ENCODE measurements around the gene HPS5.
"Not testable (repeated sequence)": the region's sequence is repeated elsewhere in the genome, so short reads cannot be mapped to it uniquely, and the experiment has no call there.

HPS5 gene, protein sequence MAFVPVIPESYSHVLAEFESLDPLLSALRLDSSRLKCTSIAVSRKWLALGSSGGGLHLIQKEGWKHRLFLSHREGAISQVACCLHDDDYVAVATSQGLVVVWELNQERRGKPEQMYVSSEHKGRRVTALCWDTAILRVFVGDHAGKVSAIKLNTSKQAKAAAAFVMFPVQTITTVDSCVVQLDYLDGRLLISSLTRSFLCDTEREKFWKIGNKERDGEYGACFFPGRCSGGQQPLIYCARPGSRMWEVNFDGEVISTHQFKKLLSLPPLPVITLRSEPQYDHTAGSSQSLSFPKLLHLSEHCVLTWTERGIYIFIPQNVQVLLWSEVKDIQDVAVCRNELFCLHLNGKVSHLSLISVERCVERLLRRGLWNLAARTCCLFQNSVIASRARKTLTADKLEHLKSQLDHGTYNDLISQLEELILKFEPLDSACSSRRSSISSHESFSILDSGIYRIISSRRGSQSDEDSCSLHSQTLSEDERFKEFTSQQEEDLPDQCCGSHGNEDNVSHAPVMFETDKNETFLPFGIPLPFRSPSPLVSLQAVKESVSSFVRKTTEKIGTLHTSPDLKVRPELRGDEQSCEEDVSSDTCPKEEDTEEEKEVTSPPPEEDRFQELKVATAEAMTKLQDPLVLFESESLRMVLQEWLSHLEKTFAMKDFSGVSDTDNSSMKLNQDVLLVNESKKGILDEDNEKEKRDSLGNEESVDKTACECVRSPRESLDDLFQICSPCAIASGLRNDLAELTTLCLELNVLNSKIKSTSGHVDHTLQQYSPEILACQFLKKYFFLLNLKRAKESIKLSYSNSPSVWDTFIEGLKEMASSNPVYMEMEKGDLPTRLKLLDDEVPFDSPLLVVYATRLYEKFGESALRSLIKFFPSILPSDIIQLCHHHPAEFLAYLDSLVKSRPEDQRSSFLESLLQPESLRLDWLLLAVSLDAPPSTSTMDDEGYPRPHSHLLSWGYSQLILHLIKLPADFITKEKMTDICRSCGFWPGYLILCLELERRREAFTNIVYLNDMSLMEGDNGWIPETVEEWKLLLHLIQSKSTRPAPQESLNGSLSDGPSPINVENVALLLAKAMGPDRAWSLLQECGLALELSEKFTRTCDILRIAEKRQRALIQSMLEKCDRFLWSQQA

DNA sequence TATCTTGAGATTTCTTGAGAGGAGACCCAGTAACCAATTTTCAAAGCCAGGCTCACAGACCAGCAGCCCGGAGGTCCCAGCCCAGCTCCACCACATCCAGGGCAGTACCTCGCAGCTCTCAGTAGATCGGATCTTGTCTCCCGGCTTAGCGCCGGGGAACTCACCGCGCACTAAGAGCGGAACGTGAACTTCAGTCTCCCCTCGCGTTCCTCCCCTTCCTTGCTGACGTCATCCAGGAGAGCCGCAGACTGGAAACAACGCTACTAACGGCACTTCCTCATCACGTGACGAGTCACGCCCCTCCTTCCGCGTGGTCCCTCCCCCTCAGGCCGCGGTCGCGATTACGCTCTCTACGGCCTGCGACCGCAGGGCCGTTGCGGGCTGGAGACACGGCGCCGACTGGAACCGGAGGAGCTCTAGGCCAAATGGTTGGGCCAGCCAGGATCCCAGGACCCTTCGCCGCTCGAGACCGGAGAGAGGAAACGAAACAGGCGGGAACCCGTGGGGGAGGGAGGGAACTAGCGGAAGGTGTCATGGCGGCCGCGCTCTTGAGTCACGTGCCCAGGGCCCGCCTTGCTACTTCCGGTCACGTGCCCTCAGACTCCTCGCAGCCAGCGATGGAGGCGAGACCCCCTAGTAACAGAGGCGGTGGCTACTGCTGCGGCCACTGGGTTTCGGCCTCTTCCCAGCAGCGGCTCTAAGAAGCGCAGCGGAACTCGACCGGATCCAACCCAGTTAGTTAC, at the start of gene HPS5, which contains the start of gene GTF2H1:
Gene HPS5 (minus strand): TSS at position 172 of the 743 bp plus-strand sequence. CDS start 4,282 bp downstream, outside the sequence.
Gene GTF2H1 (plus strand): TSS at position 599 of the 743 bp plus-strand sequence. CDS start 10,508 bp downstream, outside the sequence.
- DNase-seq, result peak; percentile 91

DNA sequence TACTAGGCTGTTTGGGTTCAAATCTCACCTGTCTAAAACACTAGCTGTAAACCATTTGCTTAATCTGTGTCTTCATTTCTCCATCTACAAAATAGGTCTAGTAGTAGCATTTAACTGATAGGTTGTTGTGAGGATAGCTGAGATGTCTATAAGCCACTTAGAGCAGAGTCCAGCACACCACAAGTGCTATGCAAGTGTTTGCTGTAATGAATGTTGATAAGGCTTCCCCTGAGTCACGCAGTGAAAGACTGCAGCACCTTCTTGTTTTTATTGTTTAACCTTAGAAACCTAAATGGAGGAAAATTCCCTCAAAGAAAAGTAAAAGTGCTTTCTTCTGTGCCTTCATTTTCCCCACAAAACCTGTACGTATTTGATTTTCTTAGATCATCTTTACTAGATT, 49.3 kb upstream of the HPS5 start:
- DNase-seq, result no peak

DNA sequence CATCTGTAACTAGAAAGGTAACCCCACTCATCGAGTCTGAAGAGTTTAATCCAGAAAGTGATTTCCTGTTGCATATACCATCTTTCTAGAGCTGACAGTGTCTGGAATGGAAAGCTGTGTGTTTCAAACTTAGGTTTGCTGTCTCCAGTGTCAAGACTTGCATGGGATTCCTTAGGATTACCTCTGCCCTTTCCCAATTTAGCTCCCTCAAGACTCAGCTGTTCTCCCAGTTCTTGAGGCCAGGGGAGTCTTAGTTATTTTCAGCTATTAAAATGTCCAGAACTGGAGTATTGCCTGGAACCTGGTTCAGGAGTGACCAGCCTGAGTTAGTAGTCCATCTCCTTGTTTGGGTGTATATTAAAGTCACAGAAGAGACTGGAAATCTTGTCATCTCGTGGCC, 47.5 kb upstream of the HPS5 start:
- no peak for DNase-seq

DNA sequence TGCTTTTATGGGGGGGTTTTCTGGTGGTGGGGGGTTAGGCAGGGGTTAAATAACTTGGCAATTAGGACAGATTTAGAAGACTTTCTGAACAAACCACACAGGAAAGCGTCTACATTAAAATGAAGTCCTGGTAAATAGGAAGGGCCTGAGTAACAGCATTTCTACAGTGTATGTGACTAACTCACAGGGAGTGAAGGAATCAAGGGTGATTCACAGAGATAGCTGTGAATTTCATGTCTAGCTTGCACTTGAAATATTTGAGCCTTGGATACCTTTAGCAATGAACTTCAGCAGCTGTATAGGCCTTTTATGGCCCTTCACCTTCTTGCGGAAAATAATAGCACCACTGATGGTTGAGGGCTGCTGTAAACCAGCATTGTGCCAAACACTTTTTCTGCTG, 46.3 kb upstream of the HPS5 start:
- no peak for DNase-seq

DNA sequence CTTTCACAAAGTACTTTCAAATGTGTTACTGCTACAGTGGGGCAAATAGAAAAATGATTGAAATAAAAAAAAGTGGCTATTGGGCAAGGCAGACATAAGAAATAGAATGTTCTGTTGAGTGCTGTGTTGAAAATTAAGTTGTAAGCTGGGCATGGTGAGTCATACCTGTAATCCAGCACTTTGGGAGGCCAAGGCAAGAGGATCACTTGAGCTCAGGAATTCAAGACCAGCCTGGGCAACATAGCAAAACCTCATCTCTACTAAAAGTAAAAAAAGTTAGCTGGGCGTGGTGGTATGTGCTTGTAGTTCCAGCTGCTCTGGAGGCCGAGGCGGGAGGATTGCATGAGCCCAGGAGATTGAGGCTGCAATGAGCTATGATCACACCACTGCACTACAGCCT, 45.5 kb upstream of the HPS5 start:
- DNase-seq, result no peak

DNA sequence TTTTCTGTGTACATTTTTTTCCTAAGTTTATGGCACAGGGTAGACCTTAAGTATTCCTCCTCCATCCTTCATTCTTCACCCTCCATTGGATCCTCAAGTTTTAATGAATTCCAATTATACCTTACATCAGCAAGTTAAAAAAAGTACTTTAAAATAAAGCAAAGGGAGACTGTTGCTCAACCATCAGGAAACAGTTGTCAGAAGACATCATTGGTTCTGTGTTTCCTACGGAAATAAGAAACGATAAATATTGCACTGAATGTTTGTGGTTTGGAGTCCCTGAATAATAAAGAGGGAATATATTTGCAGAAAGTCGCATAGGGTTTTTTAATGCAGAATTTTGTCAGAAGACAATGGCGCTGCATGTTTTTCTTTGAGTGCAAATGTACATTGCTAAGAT, 44.3 kb upstream of the HPS5 start:
- DNase-seq, result no peak

DNA sequence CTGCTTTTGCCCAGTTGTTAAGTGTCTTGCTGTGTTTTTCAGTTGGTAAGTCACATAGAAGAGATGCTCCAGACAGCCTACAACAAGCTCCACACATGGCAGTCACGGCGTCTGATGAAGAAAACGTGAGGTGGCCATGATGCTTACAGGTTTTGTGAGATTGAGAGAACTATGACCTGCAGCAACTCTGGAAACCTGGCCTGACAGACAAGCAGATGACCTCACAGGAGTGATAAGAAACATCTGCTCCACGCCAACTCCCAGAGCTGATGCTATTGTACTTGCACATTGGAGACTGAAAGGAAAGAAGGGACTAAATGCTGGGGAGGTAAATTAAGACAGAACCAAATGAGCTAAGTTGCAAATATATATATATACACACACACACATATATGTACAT, 43.8 kb upstream of the HPS5 start:
- DNase-seq, result no peak

DNA sequence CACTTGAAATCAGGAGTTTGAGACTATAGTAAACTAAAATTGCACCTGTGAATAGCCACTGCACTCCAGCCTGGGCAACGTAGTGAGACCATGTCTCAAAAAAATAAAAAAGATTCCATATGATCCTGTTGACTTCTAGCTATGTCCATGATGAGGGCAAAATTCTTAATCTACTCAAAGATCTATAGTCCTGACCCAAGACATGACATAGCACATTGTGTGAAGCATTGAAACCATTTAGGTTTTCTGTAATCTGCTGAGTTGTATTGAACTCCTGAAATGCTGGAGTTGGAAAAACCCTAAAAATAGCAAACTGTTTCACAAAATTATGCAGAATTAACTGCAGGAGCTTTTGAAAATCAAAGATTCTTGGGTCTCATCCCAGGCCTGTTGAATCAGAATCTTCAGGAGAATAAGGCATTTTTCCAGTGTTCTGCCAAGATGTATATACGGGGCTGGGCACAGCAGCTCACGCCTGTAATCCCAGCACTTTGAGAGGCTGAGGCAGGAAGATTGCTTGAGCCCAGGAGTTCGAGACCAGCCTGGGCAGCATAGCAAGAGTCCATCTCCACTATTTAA, 42.6 kb upstream of the HPS5 start:
- no peak for DNase-seq

DNA sequence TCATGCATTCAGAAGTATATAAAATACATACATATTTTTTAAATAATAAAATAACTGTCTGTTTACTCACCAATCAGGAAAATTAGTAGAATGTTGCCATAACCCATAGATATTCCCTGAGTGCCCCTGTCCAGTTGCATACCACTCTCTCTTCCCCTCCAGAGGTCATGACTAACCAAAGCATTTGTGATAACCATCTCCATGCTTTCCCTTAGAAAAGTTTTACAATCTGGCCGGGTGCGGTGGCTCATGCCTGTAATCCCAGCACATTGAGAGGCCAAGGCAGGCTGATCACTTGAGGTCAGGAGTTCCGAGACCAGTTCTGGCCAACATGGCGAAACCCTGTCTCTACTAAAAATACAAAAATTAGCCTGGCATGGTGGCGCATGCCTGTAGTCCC, 39.2 kb upstream of the HPS5 start:
- DNase-seq, result no peak

DNA sequence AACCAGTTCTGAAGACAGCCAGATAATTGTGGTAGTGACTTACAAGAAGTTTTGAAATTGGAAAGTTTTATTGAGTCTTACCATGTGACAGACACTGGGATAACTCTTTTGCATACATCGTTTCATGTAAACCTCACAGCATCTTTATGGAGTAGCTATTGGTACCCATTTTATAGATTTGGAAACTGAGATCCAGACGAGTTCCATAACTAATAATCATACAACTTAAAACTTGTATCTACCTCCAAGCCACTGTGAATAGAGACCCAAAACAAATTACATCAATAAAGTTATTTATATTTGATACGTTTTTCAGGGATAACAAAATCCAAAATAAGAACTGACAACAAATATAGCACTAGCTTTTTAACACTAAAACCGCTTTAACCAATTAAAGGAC, 36.7 kb upstream of the HPS5 start:
- no peak for DNase-seq

DNA sequence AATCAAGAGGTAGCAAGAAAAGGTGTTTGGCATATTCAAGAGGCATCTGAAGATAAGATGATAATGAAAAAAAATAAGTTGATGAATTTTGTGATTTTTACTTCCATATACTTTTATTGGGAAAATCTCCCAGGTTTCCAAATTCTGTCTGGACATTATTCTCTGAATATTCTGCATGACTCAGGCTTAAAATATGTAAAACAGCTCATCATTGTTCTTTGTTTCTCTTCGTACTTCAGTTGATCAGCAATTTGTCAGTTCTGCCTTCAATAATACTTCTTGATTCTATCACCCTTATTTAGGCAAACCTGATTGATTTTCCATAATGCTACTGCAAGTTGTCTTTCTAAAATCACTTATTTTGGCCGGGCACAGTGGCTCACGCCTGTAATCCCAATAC, 30.6 kb upstream of the HPS5 start:
- DNase-seq, result no peak

DNA sequence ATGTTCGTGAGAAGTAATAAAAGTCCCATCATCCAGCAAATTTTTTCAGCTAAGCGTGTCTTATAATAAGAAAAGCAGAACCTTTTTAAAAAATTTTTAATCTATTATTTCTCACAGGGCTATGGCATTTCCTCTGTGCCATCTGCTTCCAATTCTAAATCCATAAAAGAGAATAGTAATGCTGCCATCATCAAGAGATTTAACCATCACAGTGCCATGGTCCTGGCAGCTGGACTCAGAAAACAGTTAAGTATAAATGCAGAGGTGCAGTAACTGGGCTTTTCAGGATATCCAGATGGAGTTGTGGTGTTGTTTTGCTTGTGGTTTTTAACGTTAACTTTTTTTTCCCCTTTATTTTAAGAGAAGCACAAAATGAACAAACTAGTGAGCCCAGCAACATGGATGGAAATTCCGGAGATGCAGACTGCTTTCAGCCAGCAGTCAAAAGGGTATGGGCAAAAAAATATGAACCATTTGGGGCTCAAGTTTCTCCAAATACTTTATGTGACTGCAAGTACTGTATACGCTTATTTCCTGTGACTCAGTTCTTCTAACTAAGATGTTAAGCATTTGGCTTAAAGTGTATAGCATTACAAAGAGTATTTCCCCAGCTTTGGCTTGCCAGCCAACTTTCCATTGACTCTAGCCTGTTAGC, 25.7 kb upstream of the HPS5 start:
- no peak for DNase-seq

DNA sequence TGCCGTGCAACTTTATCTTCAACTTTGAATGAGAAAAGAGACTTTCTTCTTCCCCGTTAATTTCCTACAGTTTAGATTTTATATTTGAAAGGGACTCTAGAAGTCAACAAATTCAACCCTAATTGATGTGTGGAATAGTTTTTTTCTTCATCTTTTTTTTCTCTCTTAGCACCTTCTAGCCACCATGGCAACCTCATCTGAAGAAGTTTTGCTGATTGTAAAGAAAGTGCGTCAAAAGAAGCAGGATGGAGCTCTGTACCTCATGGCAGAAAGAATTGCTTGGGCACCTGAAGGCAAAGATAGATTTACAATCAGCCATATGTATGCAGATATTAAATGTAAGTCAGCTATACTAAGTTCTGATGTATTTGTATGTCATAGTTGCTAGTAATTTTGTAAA, 11.0 kb upstream of the HPS5 start:
- DNase-seq, result no peak

DNA sequence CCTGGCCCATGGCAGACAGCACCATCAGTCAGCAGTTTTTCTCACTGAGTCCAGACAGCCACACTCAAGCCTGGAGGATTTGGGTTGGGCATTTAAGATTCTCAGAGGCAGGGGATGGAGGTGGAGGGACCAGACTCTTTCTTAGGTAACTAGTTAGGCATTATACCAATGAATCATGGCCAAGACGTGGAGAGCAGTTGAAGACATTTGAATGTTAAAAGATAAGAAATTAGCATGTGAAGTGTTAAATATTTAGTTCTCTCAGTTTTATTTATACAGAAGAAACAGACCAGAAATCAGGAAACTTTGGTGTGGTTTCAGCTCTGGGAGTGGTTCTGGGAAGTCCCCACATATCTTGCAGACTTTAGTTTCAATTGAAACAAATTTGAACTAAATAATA, 10.4 kb upstream of the HPS5 start:
- DNase-seq, result no peak

DNA sequence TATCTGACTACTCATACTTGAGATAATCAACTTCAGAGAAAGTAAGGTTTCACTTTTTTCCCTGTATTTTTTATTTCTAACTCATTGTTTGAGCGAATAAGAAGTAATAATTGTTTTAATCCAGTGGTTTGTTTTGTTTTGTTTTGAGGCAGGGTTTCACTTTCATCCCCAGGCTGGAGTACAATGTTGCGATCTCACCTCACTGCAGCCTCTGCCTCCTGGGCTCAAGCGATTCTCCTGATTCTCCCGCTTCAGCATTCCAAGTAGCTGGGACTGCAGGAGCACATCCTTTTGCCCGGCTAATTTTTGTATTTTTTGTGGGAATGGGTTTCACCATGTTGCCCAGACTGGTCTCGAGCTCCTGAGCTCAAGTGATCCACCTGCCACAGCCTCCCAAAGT, 9.0 kb upstream of the HPS5 start:
- DNase-seq, result no peak

DNA sequence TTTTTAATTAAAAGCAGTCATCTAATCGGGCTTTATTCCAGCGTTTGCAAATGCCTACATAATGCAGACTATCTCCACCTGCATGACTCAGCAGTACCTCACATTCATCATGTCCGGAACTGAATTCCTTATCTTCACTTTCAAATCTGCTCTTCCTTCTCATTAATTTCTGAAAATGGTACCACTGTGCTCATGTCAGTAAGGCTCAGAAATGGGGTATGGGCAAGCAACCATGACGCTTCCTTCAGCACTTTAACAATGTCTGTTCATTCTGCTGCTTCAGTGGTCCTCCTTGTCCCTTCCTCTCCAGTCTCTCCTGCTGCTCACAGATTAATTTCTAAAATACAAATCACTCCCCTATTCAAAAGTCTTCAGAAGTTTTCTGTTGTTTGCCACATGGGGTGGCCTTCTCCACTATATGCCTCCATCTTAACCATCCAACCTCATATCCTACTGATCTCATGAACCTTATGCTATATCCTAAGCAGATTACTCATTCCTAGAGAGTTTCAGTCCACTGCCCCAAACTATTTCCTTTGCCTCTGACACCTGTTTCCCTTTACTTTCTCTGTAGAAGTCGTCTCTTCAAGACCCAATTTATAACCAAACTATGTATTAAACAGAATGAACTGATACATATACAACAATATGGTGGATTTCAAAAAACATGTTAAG, 7.4 kb upstream of the HPS5 start:
- no peak for DNase-seq

DNA sequence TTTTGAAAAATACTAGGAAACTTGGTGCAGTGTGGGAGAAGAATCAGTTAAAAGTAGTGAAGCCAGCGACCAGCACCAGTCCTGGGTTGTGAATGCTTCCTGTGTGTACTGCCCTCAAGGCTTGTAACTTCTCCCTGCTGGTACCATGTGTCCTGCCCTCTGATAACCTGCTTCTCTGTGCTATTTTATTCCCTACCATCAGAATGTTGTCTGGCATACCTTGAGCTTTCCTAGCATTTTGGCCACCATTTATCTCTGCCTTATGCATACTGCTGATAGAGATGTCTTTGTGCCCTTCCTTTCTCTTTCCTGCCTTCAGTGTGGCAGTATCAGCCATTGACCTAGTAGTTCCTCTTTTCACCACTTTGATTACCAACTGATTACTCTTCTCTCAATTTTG, 2.4 kb upstream of the HPS5 start:
- no peak for DNase-seq

DNA sequence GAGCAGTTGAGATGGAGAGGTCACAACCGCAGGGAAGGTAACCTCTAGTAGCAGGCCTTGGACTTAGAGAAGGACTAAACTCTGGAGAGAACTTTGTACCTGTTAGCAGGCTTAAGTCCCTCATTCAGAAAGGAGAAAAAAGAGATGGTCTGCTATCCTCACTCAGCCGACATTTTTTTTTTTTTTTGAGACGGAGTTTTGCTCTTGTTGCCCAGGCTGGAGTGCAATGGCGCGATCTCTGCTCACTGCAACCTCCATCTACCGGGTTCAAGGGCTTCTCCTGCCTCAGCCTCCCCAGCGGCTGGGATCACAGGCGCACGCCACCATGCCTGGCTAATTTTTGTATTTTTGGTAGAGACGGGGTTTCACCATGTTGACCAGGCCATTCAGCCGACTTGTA, 1.9 kb upstream of the HPS5 start:
- not testable (repeated sequence) for DNase-seq

DNA sequence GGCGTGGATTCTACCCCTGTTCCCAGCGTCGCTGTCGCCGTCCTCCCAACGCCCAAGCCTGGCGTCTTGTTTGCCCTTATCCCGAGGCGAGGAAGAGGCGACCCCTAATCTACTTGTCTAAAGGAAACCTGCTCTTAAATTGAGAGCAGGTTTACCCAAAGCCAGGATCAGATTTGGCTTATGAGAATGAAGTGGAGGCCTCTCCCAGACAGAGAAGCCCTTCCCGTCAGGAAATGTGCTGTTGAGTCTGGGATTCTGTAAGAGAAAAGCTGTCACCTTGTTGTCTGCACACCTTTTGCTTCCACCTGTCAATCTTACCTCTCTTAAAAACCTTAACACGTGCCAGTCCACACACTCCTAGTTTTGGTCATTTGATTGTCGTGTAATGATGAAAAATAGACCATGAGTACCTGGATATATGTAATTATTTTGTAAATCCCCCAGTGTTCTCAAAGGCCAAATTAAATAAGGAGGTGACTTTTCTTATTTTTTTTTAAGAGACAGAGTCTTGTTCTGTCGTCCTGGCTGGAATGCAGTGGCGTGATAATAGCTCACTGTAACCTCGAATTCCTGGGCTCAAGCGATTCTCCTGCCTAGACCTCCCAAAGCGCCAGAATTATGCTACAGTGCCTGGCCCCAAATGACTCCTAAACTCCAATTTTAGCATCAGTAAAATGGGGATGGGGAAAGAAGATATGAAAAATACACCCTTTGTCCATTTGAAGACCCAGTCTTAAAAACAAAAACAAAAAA, 1.1 kb upstream of the HPS5 start:
- no peak for DNase-seq

DNA sequence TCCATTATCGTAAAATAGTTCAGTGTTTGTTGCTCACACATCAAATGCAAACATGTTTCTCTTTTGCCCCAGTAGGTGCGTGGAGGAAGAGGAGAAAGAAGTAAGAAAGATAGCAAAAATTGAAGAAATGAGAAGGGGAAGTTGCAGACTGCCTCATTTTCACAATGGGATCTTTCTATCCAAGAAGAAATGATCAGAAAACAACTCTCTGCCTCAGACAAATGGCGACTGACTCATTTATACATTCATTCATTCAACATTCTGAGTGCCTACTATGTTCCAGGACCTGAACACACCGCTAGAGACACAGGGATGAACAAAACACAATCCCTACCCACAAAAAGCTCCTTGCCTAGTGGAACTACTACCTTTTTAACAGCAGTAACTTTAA, 367 bp downstream of the HPS5 start:
- DNase-seq, result no peak

DNA sequence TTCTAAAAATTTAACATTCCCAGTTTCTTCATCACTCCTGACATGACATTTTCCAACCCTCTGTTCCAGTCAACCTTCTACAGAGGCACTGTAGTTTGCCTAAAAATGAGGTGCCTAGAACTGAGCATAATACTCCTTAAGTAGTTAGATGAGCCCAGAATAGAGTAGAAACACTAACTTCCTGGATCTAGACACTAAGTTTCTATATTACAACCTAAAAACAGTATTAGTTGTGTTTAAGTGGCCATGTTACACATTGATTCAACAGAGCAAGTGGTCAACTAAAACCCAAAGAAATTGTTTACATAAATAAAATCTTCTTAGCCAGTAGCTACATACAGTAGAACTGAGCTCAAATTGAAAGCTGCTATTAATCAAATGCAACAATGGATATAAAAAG, 1.3 kb downstream of the HPS5 start:
- DNase-seq, result no peak
